Measurements from ENCODE around the gene CRIP3. TPM values are rescaled to one million over a fixed set of nuclear protein-coding genes. Genes with fewer than 3 reads are reported as not detected.
A peak's percentile ranks its signal among the peaks of the same experiment; 100 is the strongest.

CRIP3 gene
- total and polyA plus RNA-seq, 2 of the 13 experiments (the other 11 are each of a cell fraction or from before 2014, with no cell fraction given) = 6.3 to 9.3 TPM

GRCh38 chr6:43355862-43356590 lies 47.4 kb upstream of the CRIP3 start (continued):
- TF ChIP-seq, protein P1, sequence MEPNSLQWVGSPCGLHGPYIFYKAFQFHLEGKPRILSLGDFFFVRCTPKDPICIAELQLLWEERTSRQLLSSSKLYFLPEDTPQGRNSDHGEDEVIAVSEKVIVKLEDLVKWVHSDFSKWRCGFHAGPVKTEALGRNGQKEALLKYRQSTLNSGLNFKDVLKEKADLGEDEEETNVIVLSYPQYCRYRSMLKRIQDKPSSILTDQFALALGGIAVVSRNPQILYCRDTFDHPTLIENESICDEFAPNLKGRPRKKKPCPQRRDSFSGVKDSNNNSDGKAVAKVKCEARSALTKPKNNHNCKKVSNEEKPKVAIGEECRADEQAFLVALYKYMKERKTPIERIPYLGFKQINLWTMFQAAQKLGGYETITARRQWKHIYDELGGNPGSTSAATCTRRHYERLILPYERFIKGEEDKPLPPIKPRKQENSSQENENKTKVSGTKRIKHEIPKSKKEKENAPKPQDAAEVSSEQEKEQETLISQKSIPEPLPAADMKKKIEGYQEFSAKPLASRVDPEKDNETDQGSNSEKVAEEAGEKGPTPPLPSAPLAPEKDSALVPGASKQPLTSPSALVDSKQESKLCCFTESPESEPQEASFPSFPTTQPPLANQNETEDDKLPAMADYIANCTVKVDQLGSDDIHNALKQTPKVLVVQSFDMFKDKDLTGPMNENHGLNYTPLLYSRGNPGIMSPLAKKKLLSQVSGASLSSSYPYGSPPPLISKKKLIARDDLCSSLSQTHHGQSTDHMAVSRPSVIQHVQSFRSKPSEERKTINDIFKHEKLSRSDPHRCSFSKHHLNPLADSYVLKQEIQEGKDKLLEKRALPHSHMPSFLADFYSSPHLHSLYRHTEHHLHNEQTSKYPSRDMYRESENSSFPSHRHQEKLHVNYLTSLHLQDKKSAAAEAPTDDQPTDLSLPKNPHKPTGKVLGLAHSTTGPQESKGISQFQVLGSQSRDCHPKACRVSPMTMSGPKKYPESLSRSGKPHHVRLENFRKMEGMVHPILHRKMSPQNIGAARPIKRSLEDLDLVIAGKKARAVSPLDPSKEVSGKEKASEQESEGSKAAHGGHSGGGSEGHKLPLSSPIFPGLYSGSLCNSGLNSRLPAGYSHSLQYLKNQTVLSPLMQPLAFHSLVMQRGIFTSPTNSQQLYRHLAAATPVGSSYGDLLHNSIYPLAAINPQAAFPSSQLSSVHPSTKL (CRISPR knock-in tag; IDR thresholded peaks at IDR 0.05) = peak; percentile 22; the same call in 1 of the 2 replicates
- no peak for TF ChIP-seq HNF4A (CRISPR knock-in tag; IDR thresholded peaks at IDR 0.05)
- TF ChIP-seq, protein P2, sequence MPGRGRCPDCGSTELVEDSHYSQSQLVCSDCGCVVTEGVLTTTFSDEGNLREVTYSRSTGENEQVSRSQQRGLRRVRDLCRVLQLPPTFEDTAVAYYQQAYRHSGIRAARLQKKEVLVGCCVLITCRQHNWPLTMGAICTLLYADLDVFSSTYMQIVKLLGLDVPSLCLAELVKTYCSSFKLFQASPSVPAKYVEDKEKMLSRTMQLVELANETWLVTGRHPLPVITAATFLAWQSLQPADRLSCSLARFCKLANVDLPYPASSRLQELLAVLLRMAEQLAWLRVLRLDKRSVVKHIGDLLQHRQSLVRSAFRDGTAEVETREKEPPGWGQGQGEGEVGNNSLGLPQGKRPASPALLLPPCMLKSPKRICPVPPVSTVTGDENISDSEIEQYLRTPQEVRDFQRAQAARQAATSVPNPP (CRISPR knock-in tag; IDR thresholded peaks at IDR 0.05) = no peak
- no peak for TF ChIP-seq ZNF24 (IDR thresholded peaks at IDR 0.05)
- TF ChIP-seq UBTF (CRISPR knock-in tag; IDR thresholded peaks at IDR 0.05) = no peak
- TF ChIP-seq HES4 (CRISPR knock-in tag; IDR thresholded peaks at IDR 0.05; ENCODE audit: borderline replicate concordance) = no peak
- TF ChIP-seq TEAD2 (CRISPR knock-in tag; IDR thresholded peaks at IDR 0.05) = no peak
- TF ChIP-seq HMG20A (CRISPR knock-in tag; IDR thresholded peaks at IDR 0.05; ENCODE audit: borderline replicate concordance) = no peak; the same call in 1 of the 2 replicates
- TF ChIP-seq GZF1 (CRISPR knock-in tag; IDR thresholded peaks at IDR 0.05) = no peak
- TF ChIP-seq ZNF256 (CRISPR knock-in tag; conservative IDR thresholded peaks at IDR 0.05) = no peak
- peak; percentile 91 for TF ChIP-seq CTCF (CRISPR knock-in tag; IDR thresholded peaks at IDR 0.05)
- TF ChIP-seq XRCC5 (optimal IDR thresholded peaks at IDR 0.05; ENCODE audit: low read length) = no peak
- TF ChIP-seq ZNF766 (CRISPR knock-in tag; IDR thresholded peaks at IDR 0.05; ENCODE audit: borderline replicate concordance) = no peak
- TF ChIP-seq SMARCE1 (IDR thresholded peaks at IDR 0.05; ENCODE audit: borderline replicate concordance) = no peak
- no peak for TF ChIP-seq FOSL2 (CRISPR knock-in tag; IDR thresholded peaks at IDR 0.05)
- TF ChIP-seq ZFAT (CRISPR knock-in tag; conservative IDR thresholded peaks at IDR 0.05) = no peak
- TF ChIP-seq KLF16 (CRISPR knock-in tag; IDR thresholded peaks at IDR 0.05) = 0 out of 4 replicates have a peak, but pooled peaks of 1 of the 2 experiments have one; percentile 38
- TF ChIP-seq MED1 (CRISPR knock-in tag; IDR thresholded peaks at IDR 0.05) = no peak
- TF ChIP-seq SYNCRIP (IDR thresholded peaks at IDR 0.05; ENCODE audit: insufficient read depth, low read depth, low read length) = no peak
- TF ChIP-seq ZIK1 (CRISPR knock-in tag; IDR thresholded peaks at IDR 0.05; ENCODE audit: borderline replicate concordance, low read depth) = no peak
- TF ChIP-seq TSC22D2 (CRISPR knock-in tag; IDR thresholded peaks at IDR 0.05; ENCODE audit: borderline replicate concordance) = peak; percentile 71; the same call in 1 of the 2 replicates
- no peak for TF ChIP-seq GATA4 (IDR thresholded peaks at IDR 0.05; ENCODE audit: borderline replicate concordance, low read depth)
